H9 (cell line): ENCODE data around the gene DYNC2LI1. TPM values are rescaled to one million over a fixed set of nuclear protein-coding genes. Genes with fewer than 3 reads are reported as not detected.

Source experiments
- DNase-seq: peaks from one replicate; pipeline ENCODE4 v3.0.0-alpha.2; 2017
- H2AFZ ChIP-seq: one replicate; pipeline ENCODE4 v1.6.1; 2013; ENCODE audit warnings: mild to moderate bottlenecking, low read length, control low read depth, moderate library complexity
- H2AK5ac ChIP-seq: 2 replicates; pipeline ENCODE4 v1.6.1; 2013; ENCODE audit warnings: low read length, control low read depth, mixed read lengths; ENCODE audit not compliant: insufficient read length
- H2BK120ac ChIP-seq: one replicate; pipeline ENCODE4 v1.6.1; 2013; ENCODE audit warnings: low read depth, mild to moderate bottlenecking, low read length, control low read depth, inconsistent platforms; ENCODE audit not compliant: poor library complexity, severe bottlenecking
- H2BK12ac ChIP-seq: 2 replicates; pipeline ENCODE4 v1.6.1; 2013; ENCODE audit warnings: low read length, control low read depth, mixed read lengths, low read depth; ENCODE audit not compliant: insufficient read length
- H2BK15ac ChIP-seq: 2 replicates; pipeline ENCODE4 v1.6.1; 2013; ENCODE audit warnings: low read depth, low read length, control low read depth
- H2BK20ac ChIP-seq: one replicate; pipeline ENCODE4 v1.6.1; 2013; ENCODE audit warnings: low read depth, mild to moderate bottlenecking, low read length, control low read depth, inconsistent platforms; ENCODE audit not compliant: poor library complexity, severe bottlenecking
- H2BK5ac ChIP-seq: 2 replicates; pipeline ENCODE4 v1.6.1; 2013; ENCODE audit warnings: low read length, control low read depth, mixed read lengths; ENCODE audit not compliant: insufficient read length
- H3K14ac ChIP-seq: 2 replicates; pipeline ENCODE4 v1.6.1; 2013; ENCODE audit warnings: low read length, control low read depth; ENCODE audit not compliant: insufficient read depth
- H3K18ac ChIP-seq: 2 replicates; pipeline ENCODE4 v1.6.1; 2013; ENCODE audit warnings: low read depth, mild to moderate bottlenecking, mixed read lengths, low read length, control low read depth; ENCODE audit not compliant: insufficient read length
- H3K23ac ChIP-seq: 2 replicates; pipeline ENCODE4 v1.6.1; 2013; ENCODE audit warnings: low read length, control low read depth, mixed read lengths, low read depth; ENCODE audit not compliant: insufficient read length
- H3K23me2 ChIP-seq: 2 replicates; pipeline ENCODE4 v1.6.1; 2013; ENCODE audit warnings: low read depth, mild to moderate bottlenecking, mixed read lengths, low read length, control low read depth; ENCODE audit not compliant: insufficient read length, poor library complexity, severe bottlenecking
- H3K27ac ChIP-seq: 2 replicates; pipeline ENCODE4 v1.5.1; 2013; ENCODE audit warnings: low read length, control low read depth, mixed read lengths, low read depth; ENCODE audit not compliant: insufficient read length
- H3K27me3 ChIP-seq: 2 replicates; pipeline ENCODE4 v1.6.1; 2013; ENCODE audit warnings: low read length, control low read depth, inconsistent platforms; ENCODE audit not compliant: insufficient read depth
- H3K4ac ChIP-seq: 2 replicates; pipeline ENCODE4 v1.6.1; 2013; ENCODE audit warnings: low read depth, mild to moderate bottlenecking, control low read depth, inconsistent platforms, low read length, moderate library complexity
- H3K4me1 ChIP-seq: 2 replicates; pipeline ENCODE4 v1.6.1; 2013; ENCODE audit warnings: low read length, control low read depth, inconsistent platforms; ENCODE audit not compliant: insufficient read depth
- H3K4me2 ChIP-seq: 2 replicates; pipeline ENCODE4 v1.6.1; 2013; ENCODE audit warnings: low read length, control low read depth, mixed read lengths; ENCODE audit not compliant: insufficient read length, insufficient read depth
- H3K56ac ChIP-seq: 2 replicates; pipeline ENCODE4 v1.6.1; 2013; ENCODE audit warnings: low read depth, mild to moderate bottlenecking, mixed read lengths, low read length, control low read depth; ENCODE audit not compliant: insufficient read length
- H3K79me1 ChIP-seq: 2 replicates; pipeline ENCODE4 v1.6.1; 2013; ENCODE audit warnings: low read depth, mild to moderate bottlenecking, moderate library complexity, low read length, control low read depth, inconsistent platforms; ENCODE audit not compliant: insufficient read depth, poor library complexity, severe bottlenecking
- H3K79me2 ChIP-seq: 2 replicates; pipeline ENCODE4 v1.6.1; 2013; ENCODE audit warnings: low read length, control low read depth, inconsistent platforms; ENCODE audit not compliant: insufficient read depth
- H3K9ac ChIP-seq: 2 replicates; pipeline ENCODE4 v1.6.1; 2013; ENCODE audit warnings: low read length, control low read depth, mixed read lengths; ENCODE audit not compliant: insufficient read length; ENCODE audit errors: extremely low read depth
- H3K9me3 ChIP-seq: one replicate; pipeline ENCODE4 v1.6.1; 2013; ENCODE audit warnings: low read depth, low read length, inconsistent platforms; ENCODE audit not compliant: control insufficient read depth
- H3T11ph ChIP-seq: one replicate; pipeline ENCODE4 v1.6.1; 2013; ENCODE audit warnings: mild to moderate bottlenecking, low read length, control low read depth, inconsistent platforms
- H4K20me1 ChIP-seq: one replicate; pipeline ENCODE4 v1.6.1; 2013; ENCODE audit not compliant: control insufficient read depth, insufficient read length, insufficient read depth
- H4K5ac ChIP-seq: 2 replicates; pipeline ENCODE4 v1.6.1; 2013; ENCODE audit warnings: low read depth, mild to moderate bottlenecking, mixed read lengths, low read length, control low read depth; ENCODE audit not compliant: insufficient read length
- H4K8ac ChIP-seq: replicated peaks from 2 replicates; pipeline ENCODE4 v1.6.1; 2013; ENCODE audit warnings: low read length, control low read depth, mixed read lengths, low read depth; ENCODE audit not compliant: insufficient read length
- H4K91ac ChIP-seq: 2 replicates; pipeline ENCODE4 v1.6.1; 2013; ENCODE audit warnings: low read depth, mild to moderate bottlenecking, moderate library complexity, mixed read lengths, low read length, control low read depth; ENCODE audit not compliant: insufficient read length
- H3K27ac Mint-ChIP-seq, 3 experiments: 2 replicates in 2 of 3; 3 replicates in 1 of 3; pipeline ENCODE4 v1.8.0; 2020 to 2021; ENCODE audit warnings: mixed read lengths in 3 of 3, mild to moderate bottlenecking in 1 of 3, moderate library complexity in 1 of 3
- H3K27me3 Mint-ChIP-seq: 2 replicates; pipeline ENCODE4 v1.8.0; 2021; ENCODE audit warnings: low read depth, mild to moderate bottlenecking, moderate library complexity, mixed read lengths
- H3K36me3 Mint-ChIP-seq, 3 experiments: 2 replicates in 2 of 3; 3 replicates in 1 of 3; pipeline ENCODE4 v1.8.0; 2020 to 2021; ENCODE audit warnings: low read depth in 3 of 3, mixed read lengths in 3 of 3; ENCODE audit not compliant: insufficient read depth in 1 of 3
- H3K4me1 Mint-ChIP-seq, 2 experiments: 2 replicates each; pipeline ENCODE4 v1.8.0; 2020; ENCODE audit warnings: mixed read lengths in 2 of 2
- H3K4me3 Mint-ChIP-seq, 2 experiments: 2 replicates in 1 of 2; 3 replicates in 1 of 2; pipeline ENCODE4 v1.8.0; 2020 to 2021; ENCODE audit warnings: mild to moderate bottlenecking in 2 of 2, mixed read lengths in 2 of 2, moderate library complexity in 1 of 2
- H3K9me3 Mint-ChIP-seq, 2 experiments: 2 replicates in 1 of 2; 3 replicates in 1 of 2; pipeline ENCODE4 v1.8.0; 2020; ENCODE audit warnings: mild to moderate bottlenecking in 2 of 2, mixed read lengths in 2 of 2, moderate library complexity in 1 of 2
- WGBS: extraction: QIAGEN DNeasy Blood & Tissue Kit; methylation state at CpG from one replicate; pipeline ENCODE4 v1.1.7; 2013; ENCODE audit warnings: missing lambda C conversion rate, low lambda C conversion rate, mixed read lengths; ENCODE audit not compliant: insufficient read length; ENCODE audit errors: extremely low coverage; 5-methylcytosine and 5-hydroxymethylcytosine counted together
- total RNA-seq: library from RNA; stranded (reverse); gene quantifications from 2 replicates; pipeline ENCODE4 v1.2.1, GENCODE V29; 2021
- TF ChIP-seq, protein P1 (sequence below): fragments of 200-600 bp; sonication (generic); conservative IDR thresholded peaks from 3 replicates; pipeline ENCODE4 v1.8.0; 2021; ENCODE audit warnings: antibody characterized with exemption, mild to moderate bottlenecking

DYNC2LI1 gene
- total RNA-seq, 1 experiment from 2014 or later: 8.5 TPM

- no peaks in the 10 kb centered on the region for H3K27me3 Mint-ChIP-seq
- no peaks in the 10 kb centered on the region for H3K23me2 ChIP-seq
- no peak overlapping the region for H3K23ac ChIP-seq
- no peak overlapping the region for H4K91ac ChIP-seq
- no peak overlapping the region for H3K56ac ChIP-seq
- H2BK12ac ChIP-seq: no peak overlapping the region
- no peak overlapping the region for H3K27ac ChIP-seq
- no peak overlapping the region for H3K14ac ChIP-seq
- no peak overlapping the region for H3K18ac ChIP-seq
- no peak overlapping the region for H2AK5ac ChIP-seq
- H3K4me2 ChIP-seq: no peak overlapping the region
- no peak overlapping the region for H2BK120ac ChIP-seq
- H2BK15ac ChIP-seq: no peak overlapping the region
- no peak overlapping the region for H3K4ac ChIP-seq
- H3K9me3 Mint-ChIP-seq: no peaks in the 10 kb centered on the region
- no peaks in the 10 kb centered on the region for H3K27me3 ChIP-seq
- no peaks in the 10 kb centered on the region for H3K79me2 ChIP-seq
- no peaks in the 10 kb centered on the region for H3K36me3 Mint-ChIP-seq
- H3K4me1 ChIP-seq: no peaks in the 10 kb centered on the region
- 0 out of 4 replicates have a peak, but pooled peaks cover 0 to 2% of the 10 kb centered on the region in 2 experiments for H3K4me1 Mint-ChIP-seq
- TF ChIP-seq, protein P1, sequence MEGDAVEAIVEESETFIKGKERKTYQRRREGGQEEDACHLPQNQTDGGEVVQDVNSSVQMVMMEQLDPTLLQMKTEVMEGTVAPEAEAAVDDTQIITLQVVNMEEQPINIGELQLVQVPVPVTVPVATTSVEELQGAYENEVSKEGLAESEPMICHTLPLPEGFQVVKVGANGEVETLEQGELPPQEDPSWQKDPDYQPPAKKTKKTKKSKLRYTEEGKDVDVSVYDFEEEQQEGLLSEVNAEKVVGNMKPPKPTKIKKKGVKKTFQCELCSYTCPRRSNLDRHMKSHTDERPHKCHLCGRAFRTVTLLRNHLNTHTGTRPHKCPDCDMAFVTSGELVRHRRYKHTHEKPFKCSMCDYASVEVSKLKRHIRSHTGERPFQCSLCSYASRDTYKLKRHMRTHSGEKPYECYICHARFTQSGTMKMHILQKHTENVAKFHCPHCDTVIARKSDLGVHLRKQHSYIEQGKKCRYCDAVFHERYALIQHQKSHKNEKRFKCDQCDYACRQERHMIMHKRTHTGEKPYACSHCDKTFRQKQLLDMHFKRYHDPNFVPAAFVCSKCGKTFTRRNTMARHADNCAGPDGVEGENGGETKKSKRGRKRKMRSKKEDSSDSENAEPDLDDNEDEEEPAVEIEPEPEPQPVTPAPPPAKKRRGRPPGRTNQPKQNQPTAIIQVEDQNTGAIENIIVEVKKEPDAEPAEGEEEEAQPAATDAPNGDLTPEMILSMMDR: no peak
- no peak for DNase-seq
- no peak overlapping the region for H2AFZ ChIP-seq
- H3K27ac Mint-ChIP-seq: no peak overlapping the region
- no peak overlapping the region for H3K4me3 Mint-ChIP-seq
- H3T11ph ChIP-seq: no peak overlapping the region
- no peaks in the 10 kb centered on the region for H3K9me3 ChIP-seq
- no peaks in the 10 kb centered on the region for H4K20me1 ChIP-seq
- no peak overlapping the region for H2BK20ac ChIP-seq
- H3K9ac ChIP-seq: no peak overlapping the region
- no peak overlapping the region for H2BK5ac ChIP-seq
- no peak overlapping the region for H4K8ac ChIP-seq
- H4K5ac ChIP-seq: no peak overlapping the region
- no peaks in the 10 kb centered on the region for H3K79me1 ChIP-seq
- WGBS: no CpG with 5 or more reads among the region's 2 CpGs
These were observed 32.8 kb downstream of the DYNC2LI1 start for GRCh38 chr2:43806719-43807031.
